OCI-LY7 (cell line): ENCODE measurements around the gene ZBTB47. TPM values are rescaled to one million over a fixed set of nuclear protein-coding genes. Genes with fewer than 3 reads are reported as not detected.

Experiments used
- BruUV-seq: library from RNA; stranded (reverse); fragments of 400-500 nt; replicated peaks from 2 replicates; lab custom pipeline; 2021; lab: Mats Ljungman, UMichigan
- CTCF ChIA-PET: fragments of 300-600 bp; sonication (Branson Sonifier 250); formaldehyde crosslinking; loops from one replicate; lab custom pipeline; 2022; ENCODE audit warnings: antibody characterized with exemption; ENCODE audit not compliant: unreplicated experiment; lab: Charles Lee
- POLR2A ChIA-PET: fragments of 300-600 bp; sonication (Branson Sonifier 250); formaldehyde crosslinking; loops from one replicate; lab custom pipeline; 2022; ENCODE audit warnings: antibody characterized with exemption; lab: Charles Lee
- DNase-seq: peaks from one replicate; pipeline ENCODE4 v3.0.0-alpha.2; 2015; ENCODE audit warnings: low spot score
- H2AFZ ChIP-seq: fragments of 200-600 bp; sonication (generic), shearing (Covaris generic); 2 replicates; pipeline ENCODE4 v1.6.1; 2014; ENCODE audit warnings: mild to moderate bottlenecking, antibody characterized with exemption, low read length, moderate library complexity
- H3K27ac ChIP-seq: fragments of 200-600 bp; sonication (generic); 2 replicates; pipeline ENCODE4 v1.5.1; 2014; ENCODE audit warnings: mixed run types, low read depth, mild to moderate bottlenecking, moderate library complexity, low read length, inconsistent platforms; ENCODE audit not compliant: poor library complexity, severe bottlenecking
- H3K36me3 ChIP-seq: fragments of 200-600 bp; sonication (generic); 2 replicates; pipeline ENCODE4 v1.6.1; 2014; ENCODE audit warnings: mild to moderate bottlenecking, antibody characterized with exemption, low read length, moderate library complexity, mixed read lengths; ENCODE audit not compliant: insufficient read depth
- H3K4me1 ChIP-seq: fragments of 200-600 bp; sonication (generic); 2 replicates; pipeline ENCODE4 v1.5.1; 2014; ENCODE audit warnings: mild to moderate bottlenecking, low read length; ENCODE audit not compliant: insufficient read depth, poor library complexity, severe bottlenecking
- H3K4me2 ChIP-seq: fragments of 200-600 bp; sonication (generic); 2 replicates; pipeline ENCODE4 v1.6.1; 2014; ENCODE audit warnings: mild to moderate bottlenecking, low read length
- H3K4me3 ChIP-seq: fragments of 200-600 bp; sonication (generic); 2 replicates; pipeline ENCODE4 v1.5.1; 2014; ENCODE audit warnings: mild to moderate bottlenecking, low read depth, low read length; ENCODE audit not compliant: poor library complexity, severe bottlenecking
- H3K79me2 ChIP-seq: fragments of 200-600 bp; sonication (generic); 2 replicates; pipeline ENCODE4 v1.6.1; 2016; ENCODE audit warnings: low read depth, mild to moderate bottlenecking, low read length, moderate library complexity, mixed read lengths; ENCODE audit not compliant: insufficient read depth
- H3K9me2 ChIP-seq: fragments of 200-600 bp; sonication (generic); 2 replicates; pipeline ENCODE4 v1.6.1; 2016; ENCODE audit warnings: mild to moderate bottlenecking, low read length, mixed read lengths; ENCODE audit not compliant: insufficient read depth
- H3K9me3 ChIP-seq: fragments of 200-600 bp; sonication (generic); 2 replicates; pipeline ENCODE4 v1.6.1; 2014; ENCODE audit warnings: mild to moderate bottlenecking, mixed run types, low read length, mixed read lengths
- H4K20me1 ChIP-seq: fragments of 200-600 bp; sonication (generic); 2 replicates; pipeline ENCODE4 v1.6.1; 2014; ENCODE audit warnings: mild to moderate bottlenecking, antibody characterized with exemption, low read length, moderate library complexity, mixed read lengths; ENCODE audit not compliant: insufficient read depth
- EZH2phosphoT487 ChIP-seq: fragments of 200-600 bp; sonication (generic); IDR thresholded peaks from 2 replicates; pipeline ENCODE4 v1.6.1; 2018; ENCODE audit warnings: low read depth, borderline replicate concordance, mild to moderate bottlenecking, mixed run types, antibody characterized with exemption, low read length, moderate library complexity, mixed read lengths
- intact Hi-C: fragments of 100-400 bp; cut with micrococcal nuclease; formaldehyde crosslinking; loops from one replicate; pipeline ENCODE4 v1.10.0; 2022; ENCODE audit not compliant: unreplicated experiment
- total RNA-seq, 2 experiments: library from RNA; depleted of rRNA in 1 of 2; stranded (reverse); fragments of >200 nt in 1 of 2; shearing (Covaris generic) in 1 of 2; gene quantifications; 2 replicates each; pipeline ENCODE4 v1.2.3, GENCODE V29; 2014 to 2022
- TF ChIP-seq, protein P1 (sequence below): fragments of 200-600 bp; sonication (generic); conservative IDR thresholded peaks from 2 replicates; pipeline ENCODE4 v1.5.1; 2014; ENCODE audit warnings: mild to moderate bottlenecking, antibody characterized with exemption, low read length, moderate library complexity, mixed read lengths

Gene ZBTB47
- total RNA-seq, 2 experiments from 2014 or later: 0.09 TPM; not detected in 1

DNA sequence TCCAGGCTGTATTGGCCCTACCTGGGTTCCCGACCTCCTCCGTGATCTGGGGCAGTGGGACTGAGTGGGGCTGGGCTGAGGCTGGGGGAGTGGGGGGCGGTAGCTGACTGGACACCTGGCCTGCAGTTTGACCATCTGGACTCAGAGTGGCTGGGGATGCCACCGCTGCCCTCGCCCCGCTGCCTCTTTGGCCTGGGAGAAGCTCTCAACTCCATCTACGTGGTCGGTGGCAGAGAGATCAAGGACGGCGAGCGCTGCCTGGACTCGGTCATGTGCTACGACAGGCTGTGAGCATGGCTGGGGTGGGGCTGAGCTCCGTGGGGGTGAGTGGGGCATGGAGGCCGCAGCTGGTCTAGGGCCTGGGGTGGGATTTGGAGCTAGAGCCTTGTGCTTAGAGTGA, 34.5 kb downstream of the ZBTB47 start:
- H3K4me3 ChIP-seq: no peak overlapping the region
- H3K36me3 ChIP-seq: no peaks in the 10 kb centered on the region
- no TSS peak for BruUV-seq
- intact Hi-C loops: no loop called here
- H3K4me1 ChIP-seq: no peaks in the 10 kb centered on the region
- H3K79me2 ChIP-seq: no peaks in the 10 kb centered on the region
- H3K4me2 ChIP-seq: no peak overlapping the region
- H4K20me1 ChIP-seq: no peaks in the 10 kb centered on the region
- POLR2A ChIA-PET: no interaction called here
- TF ChIP-seq EZH2phosphoT487: no peak
- TF ChIP-seq, protein P1, sequence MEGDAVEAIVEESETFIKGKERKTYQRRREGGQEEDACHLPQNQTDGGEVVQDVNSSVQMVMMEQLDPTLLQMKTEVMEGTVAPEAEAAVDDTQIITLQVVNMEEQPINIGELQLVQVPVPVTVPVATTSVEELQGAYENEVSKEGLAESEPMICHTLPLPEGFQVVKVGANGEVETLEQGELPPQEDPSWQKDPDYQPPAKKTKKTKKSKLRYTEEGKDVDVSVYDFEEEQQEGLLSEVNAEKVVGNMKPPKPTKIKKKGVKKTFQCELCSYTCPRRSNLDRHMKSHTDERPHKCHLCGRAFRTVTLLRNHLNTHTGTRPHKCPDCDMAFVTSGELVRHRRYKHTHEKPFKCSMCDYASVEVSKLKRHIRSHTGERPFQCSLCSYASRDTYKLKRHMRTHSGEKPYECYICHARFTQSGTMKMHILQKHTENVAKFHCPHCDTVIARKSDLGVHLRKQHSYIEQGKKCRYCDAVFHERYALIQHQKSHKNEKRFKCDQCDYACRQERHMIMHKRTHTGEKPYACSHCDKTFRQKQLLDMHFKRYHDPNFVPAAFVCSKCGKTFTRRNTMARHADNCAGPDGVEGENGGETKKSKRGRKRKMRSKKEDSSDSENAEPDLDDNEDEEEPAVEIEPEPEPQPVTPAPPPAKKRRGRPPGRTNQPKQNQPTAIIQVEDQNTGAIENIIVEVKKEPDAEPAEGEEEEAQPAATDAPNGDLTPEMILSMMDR: no peak
- H3K27ac ChIP-seq: no peak overlapping the region
- DNase-seq: no peak
- H3K9me3 ChIP-seq: no peaks in the 10 kb centered on the region
- no peak overlapping the region for H2AFZ ChIP-seq
- H3K9me2 ChIP-seq: no peaks in the 10 kb centered on the region
- CTCF ChIA-PET: no interaction called here

DNA sequence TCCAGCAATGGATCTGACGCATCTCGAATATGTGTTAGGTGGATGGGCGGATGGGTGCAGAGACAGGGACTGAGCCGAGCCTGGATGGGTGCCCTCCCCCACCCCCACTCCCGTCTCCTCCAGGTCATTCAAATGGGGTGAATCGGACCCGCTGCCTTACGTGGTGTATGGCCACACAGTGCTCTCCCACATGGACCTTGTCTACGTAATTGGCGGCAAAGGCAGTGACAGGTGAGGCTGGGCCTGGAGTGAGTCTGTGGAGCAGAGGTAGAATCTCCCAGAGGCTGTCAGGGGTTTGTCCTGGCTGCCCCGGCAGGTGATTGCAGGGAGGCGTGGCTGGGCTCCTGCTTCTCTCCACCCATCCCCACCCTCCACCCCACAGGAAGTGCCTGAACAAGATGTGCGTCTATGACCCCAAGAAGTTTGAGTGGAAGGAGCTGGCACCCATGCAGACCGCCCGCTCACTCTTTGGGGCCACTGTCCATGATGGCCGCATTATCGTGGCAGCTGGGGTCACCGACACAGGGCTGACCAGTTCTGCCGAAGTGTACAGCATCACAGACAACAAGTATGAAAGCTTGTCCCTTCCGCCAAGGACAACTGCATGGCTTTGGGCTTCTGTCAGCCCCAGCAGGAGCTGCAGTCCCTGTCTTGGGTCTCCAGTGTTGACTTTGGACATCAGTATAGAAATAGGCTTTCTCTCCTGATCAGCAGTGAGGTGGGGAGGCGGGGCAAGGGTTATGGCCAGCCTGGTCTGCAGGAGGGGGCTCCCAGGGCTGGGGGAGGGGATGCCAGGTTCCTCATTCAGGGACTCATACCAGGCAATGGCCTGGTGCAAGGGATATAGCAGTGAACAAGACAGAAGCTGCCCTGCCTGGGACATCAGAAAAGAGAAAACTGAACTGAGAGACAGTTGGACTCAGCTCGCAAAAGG, 35.3 kb downstream of the ZBTB47 start:
- H3K4me2 ChIP-seq: no peak overlapping the region
- DNase-seq: no peak
- intact Hi-C loops: no loop called here

More for the DNA sequence above, 35.3 kb downstream of the ZBTB47 start:
- Histone ChIP-seq H3K9me3 (no peaks in the 10 kb centered on the region), H2AFZ (no peak overlapping the region), H3K4me1 (no peaks in the 10 kb centered on the region), H3K27ac (no peak overlapping the region), H3K4me3 (no peak overlapping the region), H3K9me2 (no peaks in the 10 kb centered on the region), H3K79me2 (no peaks in the 10 kb centered on the region), H4K20me1 (no peaks in the 10 kb centered on the region), H3K36me3 (no peaks in the 10 kb centered on the region)
- TF ChIP-seq, protein P1: no peak
- TF ChIP-seq EZH2phosphoT487: no peak
- POLR2A ChIA-PET: no interaction called here
- no TSS peak for BruUV-seq
- CTCF ChIA-PET: interaction anchor here (0.6 kb wide), 1 partner anchor 492 kb away, joined by 3 read pairs; no protein-coding TSS in a partner anchor
